Measurements from ENCODE around the gene IFITM10. TPM values are rescaled to one million over a fixed set of nuclear protein-coding genes. Genes with fewer than 3 reads are reported as not detected.
A peak's percentile ranks its signal among the peaks of the same experiment; 100 is the strongest.

The IFITM10 gene
- total RNA-seq, 1 donor from 2014 or later: 0.64 TPM

DNA sequence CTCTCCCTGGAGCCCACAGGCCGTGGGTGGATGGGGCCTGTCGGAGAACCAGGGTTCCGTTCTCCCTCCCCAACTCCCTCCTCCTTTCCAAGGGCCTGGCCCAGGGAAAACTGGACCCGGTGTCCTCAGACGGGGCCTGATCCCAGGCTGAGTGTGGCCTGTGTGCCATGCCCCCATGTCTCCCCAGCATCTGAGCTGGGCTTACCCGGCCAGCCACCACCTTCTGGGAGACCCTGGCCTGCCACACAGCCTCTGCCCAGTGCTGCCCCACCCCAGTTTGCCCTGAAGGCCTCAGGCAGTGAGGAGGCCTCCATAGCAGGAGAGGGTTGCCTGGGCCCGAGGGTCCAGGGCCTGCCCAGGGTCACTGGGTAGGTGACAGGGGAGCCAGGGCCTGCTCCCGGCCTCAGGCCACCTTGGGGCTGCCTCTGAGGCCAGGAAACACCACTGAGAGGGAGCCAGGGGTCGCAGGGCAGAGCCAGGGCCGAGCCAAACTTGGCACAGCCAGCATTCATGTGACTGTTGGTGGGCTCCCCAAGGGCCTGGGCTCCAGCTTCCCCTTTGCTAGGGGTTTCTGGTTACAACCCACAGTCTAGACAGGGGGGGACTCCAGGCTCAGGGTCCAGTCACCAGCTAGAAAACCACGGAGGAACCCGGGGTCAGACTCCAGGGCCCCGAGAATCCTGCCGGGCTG lies 590 bp upstream of the IFITM10 start:
- no peak for DNase-seq (ENCODE audit: low spot score)
- Mint-ChIP-seq H3K4me3 (ENCODE audit: unreplicated experiment) (no peak overlapping the region), H3K9me3 (ENCODE audit: unreplicated experiment) (no peaks in the 10 kb centered on the region), H3K27ac (ENCODE audit: unreplicated experiment) (no peak overlapping the region), H3K4me1 (ENCODE audit: unreplicated experiment) (peaks cover 15% of the 10 kb centered on the region), H3K27me3 (ENCODE audit: unreplicated experiment) (peaks cover 22% of the 10 kb centered on the region), H3K36me3 (ENCODE audit: low read depth, unreplicated experiment) (no peaks in the 10 kb centered on the region)
- TF ChIP-seq CTCF (IDR thresholded peaks at IDR 0.05; ENCODE audit: unreplicated experiment): no peak

DNA sequence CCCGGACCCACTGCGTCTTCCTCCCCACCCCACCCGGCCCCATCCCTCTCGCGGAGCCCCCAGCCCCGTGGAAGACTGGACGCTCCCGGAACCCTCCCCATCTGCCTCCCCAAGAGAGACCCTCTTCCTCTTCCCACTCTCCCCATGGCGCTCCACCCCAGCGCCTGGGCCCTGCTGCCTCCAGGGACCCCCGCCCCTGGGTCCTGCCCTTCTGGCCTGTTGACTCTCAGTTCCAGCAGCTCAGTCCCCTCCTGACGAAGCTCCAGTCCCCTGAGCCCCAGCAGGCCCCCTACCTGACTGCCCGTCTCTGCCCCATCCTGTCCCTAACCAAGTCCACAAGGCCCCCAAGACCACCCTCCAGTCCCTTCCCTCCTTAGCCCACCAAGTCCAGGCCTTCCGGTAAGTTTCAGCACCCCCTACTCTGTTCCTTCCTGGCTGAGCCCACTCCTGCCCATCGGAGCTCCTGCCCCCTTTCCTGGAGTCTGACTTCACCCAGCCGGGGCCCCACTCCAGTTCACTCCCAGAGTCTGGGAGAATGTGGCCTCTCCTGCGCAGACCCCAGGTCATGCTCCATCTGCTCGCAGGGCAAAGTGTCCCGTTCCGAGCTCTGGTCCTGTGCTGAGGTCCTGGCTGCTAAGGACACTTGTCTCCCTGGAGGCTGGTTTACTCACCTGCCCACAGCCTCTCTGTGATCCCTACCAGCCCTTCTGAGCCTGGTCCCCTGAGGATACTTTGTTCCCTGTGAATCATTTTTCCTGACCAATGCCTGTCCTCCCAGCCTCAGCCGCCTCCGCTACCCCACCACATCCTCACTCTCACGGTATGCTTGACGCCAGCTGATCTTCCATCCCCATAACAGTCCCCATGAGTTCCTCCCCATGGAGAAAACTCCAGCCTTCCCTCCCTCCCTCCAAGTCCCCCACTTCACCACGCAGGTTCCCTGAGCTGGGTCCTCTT lies 722 bp downstream of the IFITM10 start:
- TF ChIP-seq CTCF (IDR thresholded peaks at IDR 0.05; ENCODE audit: unreplicated experiment): no peak
- no peak overlapping the region for H3K27ac Mint-ChIP-seq (ENCODE audit: unreplicated experiment)
- no peak for DNase-seq (ENCODE audit: low spot score)
- peaks cover 12% of the 10 kb centered on the region for H3K4me1 Mint-ChIP-seq (ENCODE audit: unreplicated experiment)
- peak overlapping the region; percentile 42 for H3K4me3 Mint-ChIP-seq (ENCODE audit: unreplicated experiment)
- H3K36me3 Mint-ChIP-seq (ENCODE audit: low read depth, unreplicated experiment): no peaks in the 10 kb centered on the region
- H3K9me3 Mint-ChIP-seq (ENCODE audit: unreplicated experiment): no peaks in the 10 kb centered on the region
- peaks cover 15% of the 10 kb centered on the region for H3K27me3 Mint-ChIP-seq (ENCODE audit: unreplicated experiment)

DNA sequence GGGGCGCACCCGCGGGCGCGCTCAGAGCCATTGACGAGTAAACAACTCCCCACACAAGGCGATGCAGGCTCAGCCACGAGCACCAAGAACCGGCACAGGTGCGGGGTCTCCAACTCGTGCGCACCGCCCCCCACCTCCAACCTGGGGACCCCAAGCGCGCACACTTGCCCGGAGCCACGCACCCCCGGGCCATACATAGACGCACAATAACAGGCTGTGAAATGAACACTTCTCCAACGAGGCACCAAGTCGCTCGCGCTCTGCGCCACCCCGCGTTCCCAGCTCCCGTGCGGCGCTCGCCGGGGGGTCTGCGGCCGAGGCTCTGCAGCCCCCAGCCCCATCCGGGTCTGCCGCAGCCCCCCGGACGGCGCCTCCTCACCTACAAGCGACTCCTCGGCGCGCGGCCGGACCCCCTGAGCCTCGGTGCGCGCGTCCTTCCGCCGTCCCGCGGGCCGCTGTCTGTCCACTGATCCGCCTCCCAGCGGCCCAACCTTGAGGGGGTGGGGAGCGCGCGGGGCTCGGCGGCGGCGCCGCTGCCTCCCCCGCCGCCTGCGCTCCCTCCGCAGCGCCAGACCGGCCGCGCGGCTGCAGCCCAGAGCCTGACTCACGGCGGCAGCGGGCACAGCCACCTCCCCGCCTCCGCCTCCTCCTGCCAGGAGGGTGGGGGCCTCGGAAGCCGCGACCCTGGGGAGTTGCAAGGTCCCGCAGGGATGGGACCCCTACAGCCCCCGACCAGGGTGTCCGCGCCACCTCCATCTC lies 1.6 kb downstream of the IFITM10 start:
- Mint-ChIP-seq H3K4me3 (ENCODE audit: unreplicated experiment) (no peak overlapping the region), H3K4me1 (ENCODE audit: unreplicated experiment) (peaks cover 12% of the 10 kb centered on the region), H3K9me3 (ENCODE audit: unreplicated experiment) (no peaks in the 10 kb centered on the region), H3K27ac (ENCODE audit: unreplicated experiment) (no peak overlapping the region), H3K36me3 (ENCODE audit: low read depth, unreplicated experiment) (no peaks in the 10 kb centered on the region), H3K27me3 (ENCODE audit: unreplicated experiment) (peaks cover 15% of the 10 kb centered on the region)
- DNase-seq (ENCODE audit: low spot score): no peak
- TF ChIP-seq CTCF (IDR thresholded peaks at IDR 0.05; ENCODE audit: unreplicated experiment): no peak

- H3K9me3 Mint-ChIP-seq (ENCODE audit: unreplicated experiment): no peaks in the 10 kb centered on the region
- no peak for DNase-seq (ENCODE audit: low spot score)
- no peak for TF ChIP-seq CTCF (IDR thresholded peaks at IDR 0.05; ENCODE audit: unreplicated experiment)
- no peak overlapping the region for H3K4me3 Mint-ChIP-seq (ENCODE audit: unreplicated experiment)
- peaks cover 12% of the 10 kb centered on the region for H3K4me1 Mint-ChIP-seq (ENCODE audit: unreplicated experiment)
- H3K36me3 Mint-ChIP-seq (ENCODE audit: low read depth, unreplicated experiment): no peaks in the 10 kb centered on the region
- no peak overlapping the region for H3K27ac Mint-ChIP-seq (ENCODE audit: unreplicated experiment)
- H3K27me3 Mint-ChIP-seq (ENCODE audit: unreplicated experiment): peaks cover 15% of the 10 kb centered on the region
Measured at GRCh38 chr11:1747753-1748635, 2.4 kb downstream of the IFITM10 start.
